Lower leg skin (tissue), 3 donors: ENCODE data around the gene CD1C.

ENCODE experiments used
- POLR2A ChIP-seq, 2 donors: fragments of 450-650 bp; IDR thresholded peaks; one replicate each; pipeline ENCODE4 v1.6.1; 2016 to 2017; ENCODE audit warnings: antibody characterized with exemption in 2 of 2, mild to moderate bottlenecking in 1 of 2, moderate library complexity in 1 of 2
- TF ChIP-seq, protein P1 (sequence below), 3 donors: fragments of 450-650 bp; IDR thresholded peaks; one replicate each; pipeline ENCODE4 v1.5.1; 2016; ENCODE audit warnings: antibody characterized with exemption in 3 of 3, mild to moderate bottlenecking in 3 of 3, moderate library complexity in 2 of 3

DNA sequence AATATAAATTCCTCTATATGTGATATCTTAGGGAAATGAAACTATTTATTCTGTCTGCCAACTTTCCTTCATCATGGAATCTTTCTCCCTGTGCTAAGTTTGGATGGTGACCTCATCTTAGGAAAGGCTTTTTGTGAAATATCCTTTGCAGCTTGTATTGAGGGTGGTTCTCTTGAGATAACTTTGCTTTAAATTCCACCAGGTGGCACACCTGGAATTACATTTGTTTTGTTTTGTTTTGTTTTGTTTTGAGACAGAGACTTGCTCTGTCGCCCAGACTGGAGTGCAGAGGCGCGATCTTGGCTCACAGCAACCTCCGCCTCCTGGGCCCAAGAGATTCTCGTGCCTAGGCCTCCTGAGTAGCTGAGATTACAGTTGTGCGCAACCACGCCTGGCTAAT, 43.1 kb upstream of the CD1C start:
- TF ChIP-seq, protein P1, sequence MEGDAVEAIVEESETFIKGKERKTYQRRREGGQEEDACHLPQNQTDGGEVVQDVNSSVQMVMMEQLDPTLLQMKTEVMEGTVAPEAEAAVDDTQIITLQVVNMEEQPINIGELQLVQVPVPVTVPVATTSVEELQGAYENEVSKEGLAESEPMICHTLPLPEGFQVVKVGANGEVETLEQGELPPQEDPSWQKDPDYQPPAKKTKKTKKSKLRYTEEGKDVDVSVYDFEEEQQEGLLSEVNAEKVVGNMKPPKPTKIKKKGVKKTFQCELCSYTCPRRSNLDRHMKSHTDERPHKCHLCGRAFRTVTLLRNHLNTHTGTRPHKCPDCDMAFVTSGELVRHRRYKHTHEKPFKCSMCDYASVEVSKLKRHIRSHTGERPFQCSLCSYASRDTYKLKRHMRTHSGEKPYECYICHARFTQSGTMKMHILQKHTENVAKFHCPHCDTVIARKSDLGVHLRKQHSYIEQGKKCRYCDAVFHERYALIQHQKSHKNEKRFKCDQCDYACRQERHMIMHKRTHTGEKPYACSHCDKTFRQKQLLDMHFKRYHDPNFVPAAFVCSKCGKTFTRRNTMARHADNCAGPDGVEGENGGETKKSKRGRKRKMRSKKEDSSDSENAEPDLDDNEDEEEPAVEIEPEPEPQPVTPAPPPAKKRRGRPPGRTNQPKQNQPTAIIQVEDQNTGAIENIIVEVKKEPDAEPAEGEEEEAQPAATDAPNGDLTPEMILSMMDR (IDR thresholded peaks at IDR 0.05) = no peak
- TF ChIP-seq POLR2A (IDR thresholded peaks at IDR 0.05) = no peak
